Kidney tubule cell (primary cell): Measurements from ENCODE around the gene STRBP.
A peak's percentile ranks its signal among the peaks of the same experiment; 100 is the strongest.

Source experiments
- DNase-seq: peaks from one replicate; pipeline ENCODE4 v3.0.0-alpha.2; 2018; ENCODE audit warnings: low spot score

STRBP gene

GRCh38 chr9:123129423-123129822 is 139.0 kb downstream of the STRBP start:
- no peak for DNase-seq

- DNase-seq = no peak
Measured at GRCh38 chr9:123128591-123128990, 139.8 kb downstream of the STRBP start.

- no peak for DNase-seq
Measured at GRCh38 chr9:123127512-123128075, 140.8 kb downstream of the STRBP start.

- DNase-seq = peak; percentile 62
Measured at GRCh38 chr9:123121457-123121856, 146.9 kb downstream of the STRBP start.

- DNase-seq = no peak
Measured at GRCh38 chr9:123120953-123121352, 147.4 kb downstream of the STRBP start.

- DNase-seq = no peak
Measured at GRCh38 chr9:123120131-123120530, 148.3 kb downstream of the STRBP start.

- DNase-seq = no peak
Measured at GRCh38 chr9:123119566-123119965, 148.8 kb downstream of the STRBP start.

- DNase-seq = no peak
Measured at GRCh38 chr9:123116036-123116435, 152.3 kb downstream of the STRBP start.

GRCh38 chr9:123115146-123115913 is 153.1 kb downstream of the STRBP start:
- no peak for DNase-seq

GRCh38 chr9:123113185-123113584 is 155.2 kb downstream of the STRBP start:
- DNase-seq = no peak

GRCh38 chr9:123112015-123112975 is 156.1 kb downstream of the STRBP start:
- no peak for DNase-seq

GRCh38 chr9:123111427-123112014 is 156.9 kb downstream of the STRBP start:
- DNase-seq = no peak

- no peak for DNase-seq
Measured at GRCh38 chr9:123109540-123110279, 158.7 kb downstream of the STRBP start.

GRCh38 chr9:123108976-123109375 is 159.4 kb downstream of the STRBP start:
- DNase-seq = no peak

- no peak for DNase-seq
Measured at GRCh38 chr9:123107639-123108285, 160.6 kb downstream of the STRBP start.

- DNase-seq = no peak
Measured at GRCh38 chr9:123105490-123105889, 162.9 kb downstream of the STRBP start.

- DNase-seq = no peak
Measured at GRCh38 chr9:123104807-123105206, 163.6 kb downstream of the STRBP start.

GRCh38 chr9:123102375-123103113 is 165.8 kb downstream of the STRBP start:
- peak; percentile 39 for DNase-seq

- DNase-seq = no peak
Measured at GRCh38 chr9:123099548-123099947, 168.8 kb downstream of the STRBP start.

GRCh38 chr9:123099042-123099441 is 169.3 kb downstream of the STRBP start:
- no peak for DNase-seq
